ENCODE measurements around the gene ABCG2. TPM values are rescaled to one million over a fixed set of nuclear protein-coding genes. Genes with fewer than 3 reads are reported as not detected.

Gene ABCG2
- total RNA-seq, 1 donor = 0.10 TPM

DNA sequence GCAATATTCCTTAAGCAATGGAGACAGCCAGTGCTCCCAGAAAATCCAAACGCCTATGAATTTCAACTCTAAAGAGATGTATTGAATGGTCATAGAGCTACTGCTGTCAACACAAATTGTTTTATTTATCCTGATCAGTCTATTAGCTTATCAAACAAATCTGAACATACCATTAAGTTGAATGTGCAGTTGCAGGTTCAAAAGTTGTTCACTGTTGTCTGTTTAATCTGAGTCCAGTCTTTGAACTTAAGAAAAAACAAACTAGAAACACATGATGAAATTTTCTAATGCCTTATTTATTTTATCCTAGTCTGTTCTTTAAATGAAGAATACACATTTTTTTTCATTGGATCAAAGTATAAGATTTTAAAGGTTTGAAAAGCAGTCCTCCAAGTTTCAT is 77.8 kb downstream of the ABCG2 start:
- no peaks in the 10 kb centered on the region for H3K4me1 ChIP-seq (ENCODE audit: insufficient read depth, low read length)
- no peak overlapping the region for H3K4me3 ChIP-seq (ENCODE audit: low read length)
- H3K9me3 ChIP-seq (ENCODE audit: low read depth, low read length) = no peaks in the 10 kb centered on the region
- no peaks in the 10 kb centered on the region for H3K27me3 ChIP-seq (ENCODE audit: insufficient read depth, low read length)

DNA sequence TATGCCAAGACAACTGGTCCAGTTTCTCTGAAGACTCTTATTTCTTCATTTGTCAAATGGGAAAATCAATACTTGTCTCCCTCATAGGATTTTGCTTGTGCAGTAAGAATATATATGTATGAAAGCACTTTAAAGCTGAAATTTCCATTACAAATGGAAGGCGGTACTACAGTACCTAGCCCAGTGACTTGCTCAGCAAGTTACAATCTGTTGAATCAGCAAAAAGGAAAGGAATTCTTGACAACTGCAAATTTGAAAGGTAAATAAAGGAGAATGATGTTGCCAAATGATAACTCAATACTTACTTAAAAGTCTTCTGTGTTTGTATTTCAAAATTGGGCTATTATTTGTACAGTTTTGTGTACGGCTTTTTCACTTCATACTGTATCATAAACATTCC is 79.9 kb downstream of the ABCG2 start:
- Histone ChIP-seq H3K9me3 (ENCODE audit: low read depth, low read length) (no peaks in the 10 kb centered on the region), H3K4me3 (ENCODE audit: low read length) (no peak overlapping the region), H3K27me3 (ENCODE audit: insufficient read depth, low read length) (no peaks in the 10 kb centered on the region), H3K4me1 (ENCODE audit: insufficient read depth, low read length) (no peaks in the 10 kb centered on the region)

DNA sequence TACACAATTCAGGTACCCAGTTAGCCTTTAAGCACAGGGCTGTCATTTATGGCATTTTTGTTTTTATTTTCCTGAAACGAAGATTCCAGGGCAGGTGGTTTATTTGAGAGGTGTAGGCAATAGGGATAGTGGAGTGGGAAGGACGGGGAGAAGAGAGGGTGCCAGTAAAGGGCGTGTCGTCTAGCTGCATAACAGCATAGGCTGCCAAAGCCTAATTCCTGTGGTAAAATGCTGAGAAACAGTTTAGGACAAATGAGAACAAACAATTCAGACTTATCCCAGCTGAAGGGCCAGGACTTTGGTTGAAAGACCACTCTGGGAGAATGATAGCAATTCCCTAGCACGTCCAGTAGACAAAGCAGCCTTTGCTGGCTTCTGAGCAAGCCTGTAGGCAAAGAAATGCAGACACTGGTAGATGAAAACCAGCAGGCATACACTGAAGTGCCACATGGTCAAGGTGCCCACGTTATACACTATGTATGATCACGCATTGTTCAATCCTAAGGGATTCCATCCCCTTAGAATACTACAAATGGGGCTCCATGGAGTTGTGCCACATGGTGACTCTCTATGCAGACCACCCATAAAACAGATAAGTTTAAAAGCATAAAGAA is 80.4 kb downstream of the ABCG2 start:
- Histone ChIP-seq H3K9me3 (ENCODE audit: low read depth, low read length) (no peaks in the 10 kb centered on the region), H3K27me3 (ENCODE audit: insufficient read depth, low read length) (no peaks in the 10 kb centered on the region), H3K4me1 (ENCODE audit: insufficient read depth, low read length) (no peaks in the 10 kb centered on the region), H3K4me3 (ENCODE audit: low read length) (no peak overlapping the region)

DNA sequence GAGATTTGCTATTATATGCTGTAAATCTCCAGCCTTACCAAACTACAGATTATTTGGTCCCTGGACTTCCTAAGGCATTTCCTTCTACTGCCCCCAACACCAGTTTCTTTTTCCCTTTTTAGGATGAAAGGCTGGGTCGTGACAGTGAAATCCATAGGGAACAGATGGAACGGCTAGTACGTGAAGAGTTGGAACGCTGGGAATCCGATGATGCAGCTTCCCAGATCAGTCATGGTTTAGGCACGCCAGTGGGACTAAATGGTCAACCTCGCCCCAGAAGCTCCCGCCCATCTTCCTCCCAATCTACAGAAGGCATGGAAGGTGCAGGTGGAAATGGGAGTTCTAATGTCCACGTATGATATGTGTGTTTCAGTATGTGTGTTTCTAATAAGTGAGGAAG is 83.1 kb downstream of the ABCG2 start:
- H3K4me1 ChIP-seq (ENCODE audit: insufficient read depth, low read length) = no peaks in the 10 kb centered on the region
- H3K27me3 ChIP-seq (ENCODE audit: insufficient read depth, low read length) = no peaks in the 10 kb centered on the region
- H3K9me3 ChIP-seq (ENCODE audit: low read depth, low read length) = no peaks in the 10 kb centered on the region
- no peak overlapping the region for H3K4me3 ChIP-seq (ENCODE audit: low read length)

DNA sequence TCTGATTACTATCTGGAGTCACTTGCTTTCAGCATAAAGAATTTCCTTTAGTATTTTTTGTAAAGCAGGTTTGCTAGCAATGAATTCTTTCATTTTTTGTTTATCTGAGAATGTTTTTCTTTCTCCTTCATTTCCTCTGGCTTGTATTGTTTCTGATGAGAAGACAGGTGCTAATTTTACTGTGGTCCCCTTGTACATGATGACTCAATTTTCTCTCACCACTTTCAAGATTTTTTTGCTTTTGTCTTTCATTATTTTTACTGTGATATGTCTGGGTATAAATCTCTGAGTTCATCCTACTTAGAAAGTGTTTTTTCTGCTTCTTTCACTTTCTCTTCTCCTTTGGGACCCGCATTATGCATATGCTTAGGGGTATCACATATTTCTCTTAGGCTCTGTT is 88.4 kb downstream of the ABCG2 start:
- H3K4me1 ChIP-seq (ENCODE audit: insufficient read depth, low read length) = no peaks in the 10 kb centered on the region
- no peak overlapping the region for H3K4me3 ChIP-seq (ENCODE audit: low read length)
- no peaks in the 10 kb centered on the region for H3K27me3 ChIP-seq (ENCODE audit: insufficient read depth, low read length)
- H3K9me3 ChIP-seq (ENCODE audit: low read depth, low read length) = no peaks in the 10 kb centered on the region

DNA sequence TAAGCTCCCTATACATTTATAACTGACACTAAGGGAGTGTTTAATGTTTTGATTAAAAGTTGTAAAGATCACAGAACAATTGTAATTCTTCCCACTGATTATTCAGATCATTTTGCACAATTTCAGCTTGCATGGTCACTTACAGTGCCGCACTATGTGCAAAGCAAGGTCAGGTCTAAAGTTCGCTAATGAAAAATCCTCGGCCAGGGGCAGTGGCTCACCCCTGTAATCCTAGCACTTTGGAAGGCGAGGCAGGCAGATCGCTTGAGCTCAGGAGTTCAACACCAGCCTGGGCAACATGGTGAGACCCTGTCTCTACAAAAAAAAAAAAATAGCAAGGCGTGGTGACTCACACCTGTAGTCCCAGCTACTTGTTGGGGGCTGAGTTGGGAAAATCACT is 94.0 kb downstream of the ABCG2 start:
- Histone ChIP-seq H3K4me1 (ENCODE audit: insufficient read depth, low read length) (peaks cover 3% of the 10 kb centered on the region), H3K27me3 (ENCODE audit: insufficient read depth, low read length) (no peaks in the 10 kb centered on the region), H3K4me3 (ENCODE audit: low read length) (no peak overlapping the region), H3K9me3 (ENCODE audit: low read depth, low read length) (no peaks in the 10 kb centered on the region)

DNA sequence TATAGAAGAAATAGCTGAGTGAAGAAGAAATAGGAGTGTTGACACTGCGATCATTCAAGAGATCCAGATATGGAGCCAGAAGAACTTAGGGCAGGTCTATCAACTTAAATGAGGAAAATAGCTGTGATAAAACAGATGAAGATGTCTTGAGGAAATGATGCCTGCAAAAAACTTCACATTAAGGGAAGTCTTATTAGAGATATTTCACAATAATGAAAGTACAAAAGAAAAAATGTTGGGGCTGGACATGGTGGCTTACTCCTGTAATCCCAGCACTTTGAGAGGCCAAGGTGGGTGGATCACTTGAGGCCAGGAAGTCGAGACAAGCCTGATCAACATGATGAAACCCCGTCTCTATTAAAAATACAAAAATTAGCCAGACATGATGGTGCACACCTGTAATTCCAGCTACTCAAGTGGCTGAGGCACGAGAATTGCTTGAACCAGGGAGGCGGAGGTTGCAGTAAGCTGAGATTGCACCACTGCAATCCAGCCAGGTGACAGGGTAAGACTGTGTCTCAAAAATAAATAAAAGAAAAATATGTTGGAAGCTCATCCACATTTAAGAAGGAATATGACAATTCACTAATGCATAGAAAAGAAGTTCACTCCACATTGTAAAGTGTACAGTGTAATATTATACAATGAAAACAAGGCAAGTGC is 94.7 kb downstream of the ABCG2 start:
- Histone ChIP-seq H3K27me3 (ENCODE audit: insufficient read depth, low read length) (no peaks in the 10 kb centered on the region), H3K4me3 (ENCODE audit: low read length) (no peak overlapping the region)

DNA sequence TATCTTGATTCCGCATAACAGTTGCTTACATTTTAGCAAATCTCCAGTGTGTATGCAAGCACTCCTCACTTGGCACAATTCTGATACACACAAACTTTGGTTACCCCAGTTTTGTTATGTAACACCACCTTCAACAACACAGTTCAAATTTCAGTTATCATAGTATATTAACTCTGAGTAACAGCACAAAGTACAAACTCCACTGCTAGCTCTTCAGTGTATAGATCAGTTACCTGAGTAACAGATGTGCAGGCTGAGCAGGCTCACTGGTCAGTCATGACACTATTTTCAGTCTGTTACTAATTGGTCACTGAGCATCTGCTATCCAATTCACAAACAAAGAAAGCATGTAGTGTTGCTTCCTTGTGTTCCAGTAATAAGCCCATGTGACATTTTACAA is 95.6 kb downstream of the ABCG2 start:
- peaks cover 3% of the 10 kb centered on the region for H3K4me1 ChIP-seq (ENCODE audit: insufficient read depth, low read length)
- no peaks in the 10 kb centered on the region for H3K27me3 ChIP-seq (ENCODE audit: insufficient read depth, low read length)
- H3K4me3 ChIP-seq (ENCODE audit: low read length) = no peak overlapping the region
- no peaks in the 10 kb centered on the region for H3K9me3 ChIP-seq (ENCODE audit: low read depth, low read length)

More for the DNA sequence above, 94.7 kb downstream of the ABCG2 start:
- Histone ChIP-seq H3K9me3 (ENCODE audit: low read depth, low read length) (no peaks in the 10 kb centered on the region), H3K4me1 (ENCODE audit: insufficient read depth, low read length) (peaks cover 3% of the 10 kb centered on the region)

DNA sequence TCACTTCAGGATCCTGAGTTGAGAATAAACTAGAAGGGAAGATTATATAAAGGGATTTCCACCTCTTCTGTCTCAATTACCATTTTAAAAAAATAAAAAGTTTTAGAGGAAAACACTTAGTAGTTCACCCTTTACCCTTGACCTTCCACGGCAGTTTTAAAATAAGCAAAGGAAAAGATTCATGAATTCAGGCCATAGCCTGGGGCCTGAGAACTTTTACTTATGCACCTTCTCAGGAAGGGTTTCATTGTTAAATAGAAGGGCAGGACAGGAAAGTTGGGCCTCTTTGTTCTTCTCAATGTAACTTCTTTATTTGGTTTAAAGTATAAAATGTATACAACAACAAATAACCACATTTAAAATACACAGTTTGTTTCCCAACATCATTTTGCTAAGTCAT is 96.1 kb downstream of the ABCG2 start:
- Histone ChIP-seq H3K27me3 (ENCODE audit: insufficient read depth, low read length) (no peaks in the 10 kb centered on the region), H3K4me3 (ENCODE audit: low read length) (no peak overlapping the region), H3K9me3 (ENCODE audit: low read depth, low read length) (no peaks in the 10 kb centered on the region)

DNA sequence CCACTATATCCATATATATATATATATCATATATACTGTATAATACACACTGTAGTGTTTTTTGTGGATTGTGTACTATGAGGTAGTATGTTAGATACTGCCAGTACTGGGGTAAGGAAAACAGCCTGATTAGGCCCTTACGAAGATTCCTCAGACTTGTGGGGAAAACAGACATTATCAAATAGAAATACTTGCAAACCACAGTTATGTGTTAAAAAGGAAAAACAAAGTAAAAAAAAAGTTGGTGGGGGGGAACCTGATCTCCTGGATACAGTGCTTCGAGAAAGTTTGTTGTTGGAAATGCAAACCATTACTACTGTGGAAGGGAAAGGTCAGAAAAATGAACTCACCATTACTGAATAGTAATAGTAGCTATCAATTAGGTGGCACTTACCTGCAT is 98.0 kb downstream of the ABCG2 start:
- no peak overlapping the region for H3K4me3 ChIP-seq (ENCODE audit: low read length)
- no peaks in the 10 kb centered on the region for H3K27me3 ChIP-seq (ENCODE audit: insufficient read depth, low read length)
- H3K4me1 ChIP-seq (ENCODE audit: insufficient read depth, low read length) = peaks cover 3% of the 10 kb centered on the region
- H3K9me3 ChIP-seq (ENCODE audit: low read depth, low read length) = no peaks in the 10 kb centered on the region

More for the DNA sequence above, 96.1 kb downstream of the ABCG2 start:
- H3K4me1 ChIP-seq (ENCODE audit: insufficient read depth, low read length) = peaks cover 3% of the 10 kb centered on the region

DNA sequence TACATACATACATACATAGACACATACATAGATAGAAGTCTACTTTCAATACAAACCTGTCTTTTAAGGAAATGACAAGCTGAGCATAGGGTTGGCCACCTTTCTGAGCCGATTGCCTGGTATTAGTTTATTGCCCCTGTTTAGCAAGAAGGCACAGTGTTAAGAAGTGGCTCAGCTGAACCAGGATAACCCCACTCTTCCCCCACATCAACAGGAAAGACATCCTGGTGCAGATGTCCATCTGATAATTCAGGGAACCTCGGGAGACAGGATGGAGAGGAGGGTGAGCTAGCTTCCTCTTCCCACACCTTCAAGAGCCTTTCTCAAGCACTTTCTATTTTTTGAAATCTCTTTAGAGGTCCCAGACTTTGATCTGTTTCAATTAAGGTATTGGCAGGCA is 98.7 kb downstream of the ABCG2 start:
- H3K27me3 ChIP-seq (ENCODE audit: insufficient read depth, low read length) = no peaks in the 10 kb centered on the region
- H3K4me1 ChIP-seq (ENCODE audit: insufficient read depth, low read length) = peaks cover 3% of the 10 kb centered on the region
- H3K4me3 ChIP-seq (ENCODE audit: low read length) = no peak overlapping the region
- H3K9me3 ChIP-seq (ENCODE audit: low read depth, low read length) = no peaks in the 10 kb centered on the region

DNA sequence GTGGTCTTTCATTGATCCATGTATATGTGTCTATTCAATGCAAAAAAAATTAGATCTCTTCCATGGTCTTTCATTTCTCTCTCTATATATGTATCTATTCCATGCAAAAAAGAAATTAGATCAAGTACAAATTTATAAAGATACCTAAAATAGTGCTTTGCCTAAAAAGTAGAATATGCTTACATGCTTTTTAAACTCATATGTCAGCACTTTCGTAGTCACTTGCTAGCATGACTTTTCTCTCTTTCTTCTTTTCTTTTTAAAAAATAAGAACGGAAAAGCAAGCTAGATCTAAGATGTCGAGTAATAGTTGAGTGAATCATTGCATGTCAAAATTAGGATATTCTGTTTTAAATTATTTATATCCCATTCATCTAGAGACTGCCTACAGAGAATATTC is 100.1 kb downstream of the ABCG2 start:
- Histone ChIP-seq H3K4me1 (ENCODE audit: insufficient read depth, low read length) (no peaks in the 10 kb centered on the region), H3K27me3 (ENCODE audit: insufficient read depth, low read length) (no peaks in the 10 kb centered on the region), H3K4me3 (ENCODE audit: low read length) (no peak overlapping the region), H3K9me3 (ENCODE audit: low read depth, low read length) (no peaks in the 10 kb centered on the region)

DNA sequence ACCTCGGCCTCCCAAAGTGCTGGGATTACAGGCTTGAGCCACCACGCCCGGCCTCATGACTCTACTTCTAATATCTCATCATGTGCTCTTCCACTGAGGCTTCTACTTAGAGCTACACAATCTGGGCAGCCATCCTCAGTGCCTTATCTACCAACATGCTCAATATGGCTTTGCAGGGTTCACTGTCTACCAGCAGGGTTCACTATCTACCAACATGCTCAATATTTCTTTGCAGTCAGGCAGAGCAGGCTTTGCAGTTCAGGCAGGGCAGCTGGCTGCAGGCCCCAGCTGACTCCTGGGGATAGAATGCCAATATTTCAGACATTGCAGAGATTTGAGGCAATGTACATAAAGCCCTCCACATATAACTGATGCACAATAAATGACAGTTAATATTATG is 103.5 kb downstream of the ABCG2 start:
- H3K9me3 ChIP-seq (ENCODE audit: low read depth, low read length) = no peaks in the 10 kb centered on the region
- H3K4me1 ChIP-seq (ENCODE audit: insufficient read depth, low read length) = no peaks in the 10 kb centered on the region
- H3K4me3 ChIP-seq (ENCODE audit: low read length) = no peak overlapping the region
- H3K27me3 ChIP-seq (ENCODE audit: insufficient read depth, low read length) = no peaks in the 10 kb centered on the region

DNA sequence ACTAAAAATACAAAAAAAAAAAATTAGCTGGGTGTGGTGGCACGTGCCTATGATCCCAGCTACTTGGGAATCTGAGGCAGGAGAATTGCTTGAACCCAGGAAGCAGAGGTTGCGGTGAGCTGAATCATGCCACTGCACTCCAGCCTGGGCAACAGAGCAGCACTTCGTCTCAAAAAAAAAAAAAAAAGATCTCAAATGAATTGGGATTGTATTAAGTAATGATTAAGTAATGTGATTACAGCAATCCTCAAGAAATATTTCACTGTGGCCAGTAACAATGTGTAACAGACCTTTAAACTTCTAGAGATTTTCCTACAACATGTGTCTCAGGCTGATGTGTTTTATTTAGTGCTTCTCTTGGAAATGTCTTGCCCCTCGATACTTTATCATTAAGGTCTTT is 104.2 kb downstream of the ABCG2 start:
- Histone ChIP-seq H3K27me3 (ENCODE audit: insufficient read depth, low read length) (no peaks in the 10 kb centered on the region), H3K9me3 (ENCODE audit: low read depth, low read length) (no peaks in the 10 kb centered on the region), H3K4me3 (ENCODE audit: low read length) (no peak overlapping the region), H3K4me1 (ENCODE audit: insufficient read depth, low read length) (no peaks in the 10 kb centered on the region)

DNA sequence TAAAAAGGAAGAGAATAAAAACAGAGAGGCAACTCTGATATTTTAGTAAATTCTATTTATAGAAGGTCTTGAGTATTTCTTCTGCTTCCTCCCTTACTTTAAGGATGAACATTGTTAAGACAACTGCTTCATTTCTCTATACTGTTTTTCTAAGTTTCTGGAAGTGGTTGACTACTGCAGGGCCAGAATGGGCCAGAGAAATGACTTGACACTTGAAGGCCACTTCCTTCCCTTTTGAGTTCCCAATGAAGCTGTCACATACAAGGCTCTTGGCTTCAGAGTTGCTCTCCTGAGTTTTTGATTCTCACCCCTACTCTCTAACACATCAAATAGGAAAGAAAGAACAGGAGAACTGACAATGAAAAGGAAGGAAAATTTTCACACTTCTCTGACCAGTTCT is 113.4 kb downstream of the ABCG2 start:
- Histone ChIP-seq H3K4me3 (ENCODE audit: low read length) (no peak overlapping the region), H3K9me3 (ENCODE audit: low read depth, low read length) (no peaks in the 10 kb centered on the region), H3K27me3 (ENCODE audit: insufficient read depth, low read length) (no peaks in the 10 kb centered on the region), H3K4me1 (ENCODE audit: insufficient read depth, low read length) (peaks cover 12% of the 10 kb centered on the region)
